Dedifferentiated amniotic fluid mesenchymal stem cell (primary cell): ENCODE results near the gene SUCLA2.

Source experiments
- DNase-seq: peaks from one replicate; pipeline ENCODE4 v3.0.0-alpha.2; 2016; ENCODE audit errors: extremely low spot score

The SUCLA2 gene

GRCh38 chr13:47903836-47904235 lies 97.2 kb downstream of the SUCLA2 start:
- no peak for DNase-seq

DNA sequence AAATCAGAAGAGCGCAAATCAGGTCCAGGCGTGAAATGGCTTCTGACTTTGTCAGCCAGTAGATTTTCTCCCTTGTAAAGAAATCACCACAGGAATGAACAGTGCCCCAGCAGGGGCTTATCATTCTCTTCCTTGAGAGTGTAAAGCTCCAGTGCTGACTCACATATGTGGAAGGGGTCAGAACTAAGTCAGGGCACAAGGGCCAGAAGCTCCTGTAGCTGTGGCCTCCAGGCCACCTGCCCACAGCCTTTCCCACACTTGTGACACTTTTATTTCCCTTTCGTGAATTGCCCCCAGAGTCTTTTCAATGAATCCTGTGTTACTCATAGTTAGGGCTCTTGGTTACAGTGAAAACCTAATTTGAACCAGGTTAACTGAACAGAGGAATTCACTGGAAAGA lies 99.6 kb downstream of the SUCLA2 start:
- no peak for DNase-seq

DNA sequence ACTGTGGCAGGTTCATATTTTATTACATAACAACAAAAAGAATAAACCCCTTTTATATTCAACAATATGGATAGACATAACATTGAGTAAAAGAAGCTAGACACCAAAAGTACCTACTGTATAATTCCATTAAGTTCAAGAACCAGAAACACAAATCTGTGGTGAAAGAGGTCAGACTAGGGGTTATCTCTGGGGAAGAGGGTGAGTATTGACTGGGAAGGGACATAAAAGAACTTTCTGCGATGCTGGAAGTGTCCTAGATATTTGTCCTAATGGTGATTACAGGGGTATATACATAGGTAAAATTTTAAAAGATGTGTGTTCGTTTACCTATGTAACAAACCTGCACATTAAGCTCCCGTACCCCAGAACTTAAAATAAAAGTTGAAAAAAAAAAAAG lies 103.0 kb downstream of the SUCLA2 start:
- no peak for DNase-seq

- DNase-seq: no peak
Observed at GRCh38 chr13:47897411-47898050, 103.5 kb downstream of the SUCLA2 start.

DNA sequence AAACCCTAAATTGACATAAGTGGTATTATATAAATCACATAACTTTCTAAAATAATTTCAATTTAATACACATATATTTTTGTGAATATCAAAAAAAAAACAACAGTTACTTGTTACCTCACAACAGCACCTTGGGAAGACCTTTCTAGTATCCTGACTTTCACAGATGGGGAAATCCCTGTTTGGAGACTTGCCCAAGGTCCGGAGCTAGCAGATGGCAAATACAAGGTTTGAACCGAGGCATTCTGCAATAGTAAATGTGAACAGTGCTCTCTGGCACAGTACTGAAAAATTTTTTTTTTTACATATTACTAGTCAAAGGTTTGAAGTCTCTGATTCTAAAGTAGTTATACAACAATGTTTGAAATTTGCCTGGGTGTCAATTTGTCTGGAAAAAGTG lies 104.5 kb downstream of the SUCLA2 start:
- DNase-seq: no peak

DNA sequence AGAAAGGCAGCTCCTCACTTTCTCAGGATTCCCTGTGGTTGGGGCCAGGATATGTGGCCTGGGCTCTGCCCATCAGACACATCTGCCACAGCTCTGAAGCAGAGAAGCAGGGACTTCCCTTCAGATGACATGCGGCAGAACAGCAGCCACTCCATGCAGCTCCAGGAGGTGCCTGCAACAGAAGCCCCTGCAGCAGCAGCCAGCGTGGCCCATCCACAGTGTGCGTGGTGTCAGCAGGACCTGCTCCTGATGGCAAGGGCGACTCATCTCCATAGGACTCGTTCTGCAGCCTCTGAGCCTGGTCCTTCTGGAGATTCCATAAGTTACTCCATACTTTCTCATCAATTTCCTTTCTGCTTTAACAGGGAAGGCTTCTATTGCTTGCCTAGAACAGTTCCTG lies 105.0 kb downstream of the SUCLA2 start:
- no peak for DNase-seq

DNA sequence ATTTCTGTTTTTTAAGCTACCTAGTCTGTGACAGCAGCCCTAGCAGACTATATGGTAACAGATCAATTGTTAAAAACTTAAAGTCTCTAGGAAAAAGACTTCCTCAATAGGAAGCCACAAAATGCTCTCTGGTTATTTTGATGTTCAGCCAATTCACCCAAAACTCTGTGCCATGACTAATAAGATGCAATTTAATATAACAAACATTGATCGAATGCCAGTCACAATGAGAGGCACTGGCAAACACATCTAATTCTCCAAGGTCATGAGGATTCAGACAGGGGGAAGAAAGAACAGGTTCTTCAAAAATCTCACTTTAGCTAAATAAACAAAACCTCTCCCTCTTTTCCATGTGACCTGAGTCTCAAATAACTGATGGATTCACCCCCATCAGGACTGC lies 107.5 kb downstream of the SUCLA2 start:
- no peak for DNase-seq
